CD4-positive, alpha-beta T cell treated with Interleukin-17A for 1 hour (primary cell): ENCODE measurements around the gene DSCAM.
"Not testable (repeated sequence)": the region's sequence is repeated elsewhere in the genome, so short reads cannot be mapped to it uniquely, and the experiment has no call there.

Experiments used
- DNase-seq: peaks from one replicate; pipeline ENCODE4 v3.0.0-alpha.2; 2020

Gene DSCAM

DNA sequence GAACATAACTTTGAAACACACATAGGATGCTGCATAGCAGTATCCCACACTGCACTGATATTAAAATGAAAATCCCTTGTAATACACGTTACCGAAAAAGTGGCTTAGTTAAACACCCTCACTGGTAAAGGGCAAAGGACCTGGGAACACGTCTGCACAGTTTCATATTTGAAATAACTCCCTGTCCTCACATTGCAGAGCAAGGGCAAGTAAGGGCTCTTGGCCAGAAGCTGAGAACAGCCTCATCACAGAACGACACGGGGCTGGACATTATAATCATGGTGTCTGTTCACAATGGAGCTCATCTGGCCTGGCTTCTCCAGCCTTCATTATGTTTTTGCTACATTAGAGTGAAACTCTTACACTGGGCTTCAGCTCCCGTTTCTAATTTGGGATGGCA lies 772.8 kb downstream of the DSCAM start:
- no peak for DNase-seq

GRCh38 chr21:40073642-40074041 lies 773.3 kb downstream of the DSCAM start:
- DNase-seq: no peak

GRCh38 chr21:40070871-40071270 lies 776.1 kb downstream of the DSCAM start:
- no peak for DNase-seq

DNA sequence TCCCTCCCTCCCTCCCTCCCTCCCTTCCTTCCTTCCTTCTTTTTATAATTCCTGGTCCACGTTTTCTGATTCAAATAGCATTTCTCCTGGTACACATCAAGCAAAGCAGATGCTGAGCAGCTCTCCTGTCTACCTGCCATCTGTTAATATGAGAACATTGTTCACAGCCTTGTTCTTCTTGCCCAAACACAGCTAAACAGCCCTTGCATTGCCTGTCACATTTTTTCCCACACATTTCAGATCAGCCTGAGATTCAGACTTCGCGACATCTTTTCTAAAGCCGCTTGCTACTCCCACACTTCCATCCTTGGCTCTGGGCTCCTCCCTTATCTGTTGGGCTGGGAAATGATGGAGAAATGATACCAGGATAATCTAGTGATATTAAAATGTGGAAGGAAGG lies 779.2 kb downstream of the DSCAM start:
- no peak for DNase-seq

DNA sequence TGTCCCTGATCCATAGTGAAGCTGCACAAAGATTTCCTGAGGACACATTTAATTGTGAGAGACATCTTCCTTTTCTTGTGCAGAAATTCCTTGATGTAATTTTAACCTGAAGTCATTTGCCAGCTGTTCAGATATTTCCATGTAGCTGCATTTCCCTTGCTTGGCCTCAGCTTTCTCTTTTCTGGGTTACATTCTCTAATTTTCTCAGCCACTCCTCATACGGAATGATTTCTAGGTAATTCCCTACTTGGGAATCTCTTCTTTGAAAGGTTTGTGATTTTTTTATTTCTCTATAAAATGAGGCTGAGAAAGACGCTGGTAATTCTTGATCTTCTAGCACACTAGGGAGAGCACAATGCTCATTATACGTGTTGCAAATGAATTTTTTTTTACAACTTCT lies 780.7 kb downstream of the DSCAM start:
- no peak for DNase-seq

DNA sequence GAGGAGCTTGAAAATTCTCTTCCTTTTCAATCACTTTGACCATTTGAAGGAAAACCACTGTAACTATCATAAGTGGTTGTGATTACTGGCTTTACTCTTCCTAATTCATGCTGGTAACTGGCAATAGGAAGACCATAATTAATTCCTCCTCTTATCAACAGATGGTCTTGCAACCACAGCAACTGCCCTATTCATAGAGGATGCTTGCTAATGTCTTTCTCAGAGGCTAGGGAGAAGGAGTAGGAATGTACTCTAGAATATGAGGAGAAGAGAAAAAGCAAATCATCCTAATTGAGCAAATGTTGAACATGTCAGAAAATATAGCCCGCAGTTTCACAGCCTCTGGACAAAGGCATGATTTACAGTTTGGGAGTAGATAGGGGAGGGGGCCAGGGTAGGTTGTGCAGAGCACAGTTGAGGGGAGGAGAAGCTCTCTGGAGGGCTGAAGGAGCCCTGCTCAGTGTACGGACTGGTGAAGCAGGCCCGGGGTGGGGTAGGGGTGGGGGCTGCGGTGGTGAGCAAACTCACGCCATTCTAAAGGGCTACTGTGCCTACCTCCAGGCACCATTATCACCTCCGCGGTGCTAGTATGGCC lies 786.8 kb downstream of the DSCAM start:
- no peak for DNase-seq

- no peak for DNase-seq
Measured at GRCh38 chr21:40057331-40057730, 789.6 kb downstream of the DSCAM start.

DNA sequence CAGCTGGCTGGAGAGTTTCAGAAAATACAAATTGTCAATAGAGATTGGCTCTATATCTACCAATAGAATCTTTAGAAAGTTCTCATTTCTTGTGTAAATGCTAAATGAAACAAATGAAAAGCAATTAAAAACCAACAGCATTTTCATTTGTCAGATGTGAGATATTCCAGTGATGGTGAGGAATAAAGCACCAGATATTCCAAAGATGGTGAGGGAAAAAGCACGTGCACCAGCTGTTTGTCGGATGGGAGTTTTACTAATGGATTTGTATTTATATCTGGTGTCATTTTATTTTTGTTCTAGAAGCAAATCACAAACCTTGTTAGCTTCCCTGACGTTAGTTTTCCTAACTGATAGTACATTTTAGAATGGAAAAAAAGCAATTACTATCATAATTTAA lies 790.9 kb downstream of the DSCAM start:
- DNase-seq: no peak

GRCh38 chr21:40054403-40054802 lies 792.6 kb downstream of the DSCAM start:
- DNase-seq: no peak

- DNase-seq: no peak
Measured at GRCh38 chr21:40053007-40053406, 794.0 kb downstream of the DSCAM start.

DNA sequence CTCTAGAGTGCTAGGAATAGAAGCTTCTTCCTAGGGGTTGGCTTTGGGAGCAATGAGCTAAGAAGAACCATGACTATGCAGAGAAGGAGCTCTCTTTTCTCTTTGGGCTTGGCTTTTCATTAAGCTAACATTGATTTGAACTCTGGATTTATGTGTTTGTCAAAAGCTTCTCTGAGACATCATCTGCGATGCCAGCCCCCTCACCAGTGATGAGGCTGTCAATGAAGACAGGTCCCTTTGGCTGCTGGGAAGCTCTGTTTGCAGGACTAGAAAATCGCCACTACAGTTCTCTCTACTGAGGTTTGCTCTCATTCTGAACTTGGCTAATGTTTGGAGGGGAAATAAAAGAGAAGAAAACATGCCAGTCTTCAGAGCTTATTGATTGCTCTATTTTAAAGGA lies 794.7 kb downstream of the DSCAM start:
- DNase-seq: no peak

- no peak for DNase-seq
Measured at GRCh38 chr21:40051801-40052200, 795.2 kb downstream of the DSCAM start.

DNA sequence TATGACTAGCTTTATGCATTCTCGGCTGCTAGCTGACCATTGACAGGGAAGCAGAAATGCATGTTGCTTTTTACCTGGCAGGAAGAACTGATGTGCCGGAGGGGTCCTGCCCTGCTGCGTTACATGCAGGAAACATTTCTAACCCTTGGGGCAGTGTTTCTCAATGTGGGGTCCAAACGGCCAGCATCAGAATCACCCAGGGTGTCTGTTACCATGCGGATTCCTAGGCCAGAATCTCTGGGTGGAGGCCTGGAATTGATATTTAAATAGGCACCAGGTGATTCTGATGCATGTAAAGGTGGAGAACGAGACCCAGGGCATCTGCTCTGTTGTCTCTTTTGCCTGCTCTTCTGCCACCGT lies 797.0 kb downstream of the DSCAM start:
- DNase-seq: no peak

GRCh38 chr21:40049031-40049930 lies 797.7 kb downstream of the DSCAM start:
- no peak for DNase-seq

GRCh38 chr21:40047993-40048730 lies 798.8 kb downstream of the DSCAM start:
- DNase-seq: no peak

DNA sequence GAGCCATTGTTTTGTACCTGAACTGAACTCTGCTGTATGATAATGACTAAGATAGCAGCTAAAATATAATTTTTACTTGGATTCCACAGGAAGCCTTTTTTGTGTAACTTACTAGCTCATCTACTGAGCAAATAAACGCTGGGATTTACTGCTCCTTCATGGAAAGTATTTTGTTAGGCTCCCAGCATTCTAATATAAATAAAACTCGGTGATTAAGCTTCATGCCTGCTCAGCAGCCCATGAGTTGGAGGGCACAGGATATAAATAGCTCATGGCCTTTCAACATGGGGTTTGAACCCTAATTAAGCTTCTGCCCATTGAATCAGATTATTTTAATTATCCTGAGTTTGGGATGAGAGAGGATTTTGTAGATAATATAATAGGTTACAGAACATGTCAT lies 799.7 kb downstream of the DSCAM start:
- DNase-seq: no peak

- DNase-seq: no peak
Measured at GRCh38 chr21:40043866-40044265, 803.1 kb downstream of the DSCAM start.

- DNase-seq: no peak
Measured at GRCh38 chr21:40043423-40043822, 803.5 kb downstream of the DSCAM start.

DNA sequence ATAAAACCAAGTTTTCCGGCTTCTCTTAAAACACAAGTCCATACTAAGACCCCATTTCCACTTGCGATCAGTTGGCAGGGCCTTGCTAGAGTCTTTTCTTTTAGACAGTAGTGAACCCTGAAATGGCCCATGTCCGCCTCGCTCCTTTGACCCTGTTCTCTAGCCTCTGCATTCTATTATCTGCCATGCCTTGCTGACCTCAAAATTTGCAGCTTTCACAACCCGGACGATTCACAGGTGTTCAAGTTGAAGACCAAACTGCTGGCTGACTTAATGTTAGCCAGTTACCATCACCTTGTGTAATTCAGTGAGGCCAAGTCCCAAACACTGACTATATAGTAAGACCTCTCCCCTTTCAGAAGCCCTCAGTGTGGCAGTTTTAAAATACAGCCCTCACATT lies 805.5 kb downstream of the DSCAM start:
- no peak for DNase-seq

- DNase-seq: not testable (repeated sequence)
Measured at GRCh38 chr21:40033156-40033782, 813.7 kb downstream of the DSCAM start.

- no peak for DNase-seq
Measured at GRCh38 chr21:40029888-40030287, 817.1 kb downstream of the DSCAM start.

GRCh38 chr21:40028393-40028792 lies 818.6 kb downstream of the DSCAM start:
- DNase-seq: not testable (repeated sequence)

DNA sequence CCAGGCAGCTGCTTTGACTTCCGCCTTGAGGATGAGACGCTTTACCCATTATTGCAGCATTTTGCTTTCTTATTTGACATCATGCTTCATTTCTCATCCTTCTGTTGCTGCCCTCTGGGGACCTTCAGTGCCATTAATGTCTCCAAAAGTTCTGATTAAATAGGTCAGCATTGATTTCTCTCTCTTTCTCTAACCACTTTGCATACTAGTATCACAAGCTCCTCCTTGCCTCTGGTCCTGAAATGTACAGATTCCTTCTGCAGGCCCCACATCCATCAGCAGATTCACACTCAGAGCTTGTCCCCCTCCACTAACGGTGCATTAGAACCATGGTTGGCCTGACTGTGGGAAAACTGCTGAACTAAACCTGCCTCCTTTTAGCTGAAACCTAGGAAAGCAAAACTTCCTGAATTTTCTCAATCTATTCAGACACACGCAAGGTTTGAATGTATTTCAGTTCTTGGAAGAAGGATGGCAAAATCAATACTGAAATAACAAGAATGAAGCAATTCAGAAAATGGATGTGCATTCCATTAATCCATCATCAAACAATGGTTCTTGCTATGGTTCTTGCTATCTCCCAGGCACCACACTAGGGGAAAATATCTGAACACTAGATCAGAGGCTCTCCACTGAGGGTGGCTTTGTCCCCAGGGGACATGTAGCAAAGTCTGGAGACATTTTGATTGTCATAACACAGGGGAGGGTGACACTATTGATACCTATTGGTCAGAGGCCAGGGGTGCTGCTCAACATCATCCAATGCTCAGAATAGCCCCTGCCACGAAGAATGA lies 825.2 kb downstream of the DSCAM start:
- no peak for DNase-seq
